ENCODE measurements around the gene LSAMP.

The LSAMP gene

GRCh38 chr3:115836944-115837343 is 608.3 kb downstream of the LSAMP start:
- FAIRE-seq (no peak), DNase-seq (ENCODE audit: extremely low spot score, insufficient read length, low read depth) (no peak)

GRCh38 chr3:115835946-115836345 is 609.3 kb downstream of the LSAMP start:
- no peak for DNase-seq (ENCODE audit: extremely low spot score, insufficient read length, low read depth)
- FAIRE-seq: no peak

- no peak for DNase-seq (ENCODE audit: extremely low spot score, insufficient read length, low read depth)
- FAIRE-seq: no peak
These were observed 611.2 kb downstream of the LSAMP start for GRCh38 chr3:115834068-115834467.

GRCh38 chr3:115833074-115833473 is 612.2 kb downstream of the LSAMP start:
- DNase-seq (ENCODE audit: extremely low spot score, insufficient read length, low read depth) (no peak), FAIRE-seq (no peak)

- no peak for FAIRE-seq
- DNase-seq (ENCODE audit: extremely low spot score, insufficient read length, low read depth): no peak
These were observed 613.0 kb downstream of the LSAMP start for GRCh38 chr3:115832265-115832664.

GRCh38 chr3:115831864-115832263 is 613.4 kb downstream of the LSAMP start:
- FAIRE-seq (no peak), DNase-seq (ENCODE audit: extremely low spot score, insufficient read length, low read depth) (no peak)

- FAIRE-seq (no peak), DNase-seq (ENCODE audit: extremely low spot score, insufficient read length, low read depth) (no peak)
These were observed 614.4 kb downstream of the LSAMP start for GRCh38 chr3:115830764-115831395.

- no peak for DNase-seq (ENCODE audit: extremely low spot score, insufficient read length, low read depth)
- FAIRE-seq: no peak
These were observed 616.9 kb downstream of the LSAMP start for GRCh38 chr3:115828401-115828800.

- FAIRE-seq (no peak), DNase-seq (ENCODE audit: extremely low spot score, insufficient read length, low read depth) (no peak)
These were observed 617.8 kb downstream of the LSAMP start for GRCh38 chr3:115827495-115827894.

GRCh38 chr3:115825046-115825445 is 620.2 kb downstream of the LSAMP start:
- DNase-seq (ENCODE audit: extremely low spot score, insufficient read length, low read depth): no peak
- FAIRE-seq: no peak

GRCh38 chr3:115823083-115823482 is 622.2 kb downstream of the LSAMP start:
- no peak for FAIRE-seq
- DNase-seq (ENCODE audit: extremely low spot score, insufficient read length, low read depth): no peak

GRCh38 chr3:115822579-115822978 is 622.7 kb downstream of the LSAMP start:
- DNase-seq (ENCODE audit: extremely low spot score, insufficient read length, low read depth) (no peak), FAIRE-seq (no peak)

- FAIRE-seq (peak; percentile 96), DNase-seq (ENCODE audit: extremely low spot score, insufficient read length, low read depth) (peak; percentile 5)
These were observed 625.4 kb downstream of the LSAMP start for GRCh38 chr3:115819785-115820384.

- DNase-seq (ENCODE audit: extremely low spot score, insufficient read length, low read depth) (no peak), FAIRE-seq (peak; percentile 78)
These were observed 630.4 kb downstream of the LSAMP start for GRCh38 chr3:115814778-115815380.

- no peak for FAIRE-seq
These were observed 631.3 kb downstream of the LSAMP start for GRCh38 chr3:115814006-115814405.

GRCh38 chr3:115808816-115809215 is 636.5 kb downstream of the LSAMP start:
- FAIRE-seq: no peak
- no peak for DNase-seq (ENCODE audit: extremely low spot score, insufficient read length, low read depth)

More at GRCh38 chr3:115814006-115814405, 631.3 kb downstream of the LSAMP start:
- DNase-seq (ENCODE audit: extremely low spot score, insufficient read length, low read depth): no peak

- FAIRE-seq: no peak
These were observed 637.0 kb downstream of the LSAMP start for GRCh38 chr3:115808244-115808643.

GRCh38 chr3:115806501-115806900 is 638.8 kb downstream of the LSAMP start:
- DNase-seq (ENCODE audit: extremely low spot score, insufficient read length, low read depth): no peak
- no peak for FAIRE-seq

More at GRCh38 chr3:115808244-115808643, 637.0 kb downstream of the LSAMP start:
- no peak for DNase-seq (ENCODE audit: extremely low spot score, insufficient read length, low read depth)

GRCh38 chr3:115805520-115805919 is 639.8 kb downstream of the LSAMP start:
- no peak for FAIRE-seq
- DNase-seq (ENCODE audit: extremely low spot score, insufficient read length, low read depth): no peak

- DNase-seq (ENCODE audit: extremely low spot score, insufficient read length, low read depth) (no peak), FAIRE-seq (no peak)
These were observed 640.6 kb downstream of the LSAMP start for GRCh38 chr3:115804713-115805119.

GRCh38 chr3:115804200-115804599 is 641.1 kb downstream of the LSAMP start:
- DNase-seq (ENCODE audit: extremely low spot score, insufficient read length, low read depth) (no peak), FAIRE-seq (no peak)
